SK-N-SH (cell line): ENCODE results near the gene SKI. TPM values are rescaled to one million over a fixed set of nuclear protein-coding genes. Genes with fewer than 3 reads are reported as not detected.

Source experiments
- CTCF ChIA-PET: fragments of 300-600, 350-600 bp; formaldehyde crosslinking; extraction: SDS; loops from one replicate; lab custom pipeline; 2021; lab: Yijun Ruan, JAX
- POLR2A ChIA-PET: fragments of 350-600 bp; sonication (Branson Sonifier 250); formaldehyde crosslinking; extraction: SDS; loops from one replicate; lab custom pipeline; 2020; ENCODE audit warnings: antibody characterized with exemption, inconsistent platforms; lab: Yijun Ruan, JAX
- DNase-seq: peaks from one replicate; pipeline ENCODE4 v3.0.0; 2012
- H2AFZ ChIP-seq: fragments of 200-600 bp; sonication (generic); 2 replicates; pipeline ENCODE4 v1.8.1; 2016; ENCODE audit warnings: antibody characterized with exemption, mild to moderate bottlenecking, low read depth
- H3F3A ChIP-seq: fragments of 200-600 bp; sonication (generic); replicated peaks from 2 replicates; pipeline ENCODE3; 2016; ENCODE audit warnings: antibody characterized with exemption, mild to moderate bottlenecking; ENCODE audit not compliant: insufficient read depth
- H3K27ac ChIP-seq, 2 experiments: fragments of 200-500 bp in 1 of 2; fragments of 200-600 bp in 1 of 2; sonication (Bioruptor generic) in 1 of 2; sonication (generic), shearing (Covaris generic) in 1 of 2; 2 replicates each; pipeline versions ENCODE4 v1.5.1 to v1.6.1; 2014 to 2016; ENCODE audit warnings: low read depth in 2 of 2, inconsistent platforms in 1 of 2, low read length in 1 of 2, mild to moderate bottlenecking in 1 of 2, mixed read lengths in 1 of 2
- H3K27me3 ChIP-seq: fragments of 200-600 bp; sonication (generic), shearing (Covaris generic); 2 replicates; pipeline ENCODE4 v1.6.1; 2016; ENCODE audit warnings: mixed run types; ENCODE audit not compliant: insufficient read depth
- H3K36me3 ChIP-seq, 2 experiments: fragments of 200-500 bp in 1 of 2; fragments of 200-600 bp in 1 of 2; sonication (Bioruptor generic) in 1 of 2; sonication (generic) in 1 of 2; replicated peaks in 1 of 2; 2 replicates each; pipeline versions ENCODE3 to v1.5.1; 2014 to 2016; ENCODE audit warnings: low read length in 1 of 2, mild to moderate bottlenecking in 1 of 2; ENCODE audit not compliant: insufficient read depth in 2 of 2, control insufficient read depth in 1 of 2
- H3K4me1 ChIP-seq, 2 experiments: fragments of 200-500 bp in 1 of 2; fragments of 200-600 bp in 1 of 2; sonication (Bioruptor generic) in 1 of 2; sonication (generic), shearing (Covaris generic) in 1 of 2; 2 replicates each; pipeline versions ENCODE4 v1.5.1 to v1.6.1; 2014 to 2016; ENCODE audit warnings: low read depth in 1 of 2, low read length in 1 of 2, mixed run types in 1 of 2; ENCODE audit not compliant: insufficient read depth in 2 of 2, control insufficient read depth in 1 of 2
- H3K4me2 ChIP-seq: fragments of 200-600 bp; sonication (generic), shearing (Covaris generic); 2 replicates; pipeline ENCODE4 v1.6.1; 2017; ENCODE audit warnings: mixed run types
- H3K4me3 ChIP-seq, 2 experiments: fragments of 200-500 bp in 1 of 2; fragments of 200-600 bp in 1 of 2; sonication (Bioruptor generic) in 1 of 2; sonication (generic), shearing (Covaris generic) in 1 of 2; 2 replicates each; pipeline versions ENCODE4 v1.5.1 to v1.8.1; 2014 to 2016; ENCODE audit warnings: low read depth in 2 of 2, inconsistent platforms in 1 of 2, low read length in 1 of 2, mild to moderate bottlenecking in 1 of 2, mixed read lengths in 1 of 2, moderate library complexity in 1 of 2
- H3K79me2 ChIP-seq: fragments of 200-600 bp; sonication (generic); 2 replicates; pipeline ENCODE4 v1.8.1; 2017; ENCODE audit warnings: mild to moderate bottlenecking; ENCODE audit not compliant: insufficient read depth
- H3K9ac ChIP-seq: fragments of 200-600 bp; sonication (generic); 2 replicates; pipeline ENCODE4 v1.6.1; 2017; ENCODE audit warnings: mixed run types
- H3K9me2 ChIP-seq: fragments of 200-600 bp; sonication (generic); 2 replicates; pipeline ENCODE4 v1.6.1; 2017; ENCODE audit warnings: mixed run types
- H3K9me3 ChIP-seq: fragments of 200-600 bp; sonication (generic); 2 replicates; pipeline ENCODE4 v1.6.1; 2017; ENCODE audit warnings: mixed run types, mild to moderate bottlenecking, moderate library complexity
- H4K20me1 ChIP-seq: fragments of 200-600 bp; sonication (generic); 2 replicates; pipeline ENCODE4 v1.6.1; 2017; ENCODE audit warnings: mild to moderate bottlenecking, mixed run types; ENCODE audit not compliant: insufficient read depth
- CHD2 ChIP-seq: fragments of 150-350 bp; IDR thresholded peaks from 2 replicates; pipeline ENCODE4 v1.6.1; 2018; ENCODE audit warnings: low read length; ENCODE audit not compliant: partially characterized antibody
- EZH2phosphoT487 ChIP-seq: fragments of 200-600 bp; sonication (generic); IDR thresholded peaks from 2 replicates; pipeline ENCODE4 v1.6.1; 2017; ENCODE audit warnings: low read depth, mixed run types, mild to moderate bottlenecking, antibody characterized with exemption, moderate library complexity, borderline replicate concordance
- FOSL2 ChIP-seq: IDR thresholded peaks from 2 replicates; pipeline ENCODE4 v1.4.0; 2012; ENCODE audit warnings: low read depth, mild to moderate bottlenecking, moderate library complexity, borderline replicate concordance
- FOXJ3 ChIP-seq: sonication (generic); formaldehyde crosslinking; IDR thresholded peaks from 2 replicates; pipeline ENCODE4 v1.5.1; 2020; ENCODE audit warnings: mild to moderate bottlenecking, missing genetic modification reagents
- GABPA ChIP-seq: IDR thresholded peaks from 2 replicates; pipeline ENCODE4 v1.4.0; 2012; ENCODE audit warnings: low read depth, mild to moderate bottlenecking
- IRF3 ChIP-seq: fragments of 150-350 bp; IDR thresholded peaks from 2 replicates; pipeline ENCODE4 v1.6.1; 2016; ENCODE audit warnings: mild to moderate bottlenecking, low read depth, low read length
- NFIC ChIP-seq: IDR thresholded peaks from 2 replicates; pipeline ENCODE4 v1.4.0; 2012; ENCODE audit warnings: borderline replicate concordance
- POLR2AphosphoS5 ChIP-seq: IDR thresholded peaks from 2 replicates; pipeline ENCODE4 v1.6.1; 2012; ENCODE audit warnings: low read depth, low read length
- RAD21 ChIP-seq: IDR thresholded peaks from 2 replicates; pipeline ENCODE4 v1.6.1; 2012; ENCODE audit warnings: mild to moderate bottlenecking, low read length
- SIN3A ChIP-seq: IDR thresholded peaks from 2 replicates; pipeline ENCODE4 v1.6.1; 2012; ENCODE audit warnings: low read depth, mild to moderate bottlenecking, low read length, moderate library complexity, borderline replicate concordance
- SMC3 ChIP-seq: IDR thresholded peaks from 2 replicates; pipeline ENCODE4 v1.6.1; 2012; ENCODE audit warnings: low read depth, low read length, improper control_type of control experiment
- TAF1 ChIP-seq: IDR thresholded peaks from 2 replicates; pipeline ENCODE4 v1.6.1; 2012; ENCODE audit warnings: low read depth, mild to moderate bottlenecking, low read length, moderate library complexity, borderline replicate concordance
- TEAD4 ChIP-seq: IDR thresholded peaks from 2 replicates; pipeline ENCODE4 v1.4.0; 2012; ENCODE audit warnings: mild to moderate bottlenecking, borderline replicate concordance; ENCODE audit not compliant: insufficient read depth
- YY1 ChIP-seq: IDR thresholded peaks from 2 replicates; pipeline ENCODE4 v1.4.0; 2012; ENCODE audit warnings: low read depth, mild to moderate bottlenecking
- ZBTB33 ChIP-seq: IDR thresholded peaks from 2 replicates; pipeline ENCODE4 v1.4.0; 2012; ENCODE audit warnings: low read depth, borderline replicate concordance
- WGBS: methylation state at CpG from one replicate; pipeline ENCODE4 v1.1.6; 2017; ENCODE audit warnings: low lambda C conversion rate; 5-methylcytosine and 5-hydroxymethylcytosine counted together
- polyA plus RNA-seq, 3 experiments: library from polyadenylated mRNA; depleted of rRNA; stranded (reverse); fragments of >200 nt; gene quantifications; 2 replicates each; pipeline ENCODE4 v1.2.3, GENCODE V29; 2012

The SKI gene
- polyA plus RNA-seq, 1 of the 3 experiments (the other 2 are of a cell fraction) = 7.2 TPM

DNA sequence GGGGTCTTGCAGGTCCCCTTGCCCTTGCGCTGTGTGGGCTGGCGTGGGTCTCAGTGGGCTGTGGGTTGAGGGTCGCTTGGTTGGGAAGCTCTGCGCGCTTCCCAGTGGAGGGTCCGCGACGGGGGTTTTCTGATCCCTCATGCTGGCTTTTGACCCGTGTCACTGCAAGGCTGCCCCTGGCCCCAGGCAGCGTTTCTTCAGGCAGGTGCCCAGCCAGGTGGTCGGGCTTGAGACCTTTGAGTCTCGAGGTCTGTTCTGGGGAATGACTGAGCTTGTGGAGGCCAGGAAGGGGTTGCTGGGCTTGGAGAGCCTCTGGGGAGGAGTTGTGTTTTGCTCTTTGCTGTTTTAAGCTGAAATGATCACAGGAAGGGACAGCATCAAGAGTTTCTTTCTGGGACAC, 5.3 kb downstream of the SKI start:
- no peak overlapping the region for H3K9ac ChIP-seq
- H3K27ac ChIP-seq = no peak overlapping the region
- H3F3A ChIP-seq = no peaks in the 10 kb centered on the region
- no peaks in the 10 kb centered on the region for H3K9me2 ChIP-seq
- no peaks in the 10 kb centered on the region for H3K27me3 ChIP-seq
- ChIA-PET POLR2A (no interaction called here), CTCF (interaction anchor here (0.5 to 9.4 kb wide), 8 partner anchors 38 to 648 kb away, joined by 3 to 47 read pairs (median 4); partner anchors contain the start of gene FAAP20)
- H3K79me2 ChIP-seq = peaks cover 98% of the 10 kb centered on the region
- H2AFZ ChIP-seq = no peak overlapping the region
- DNase-seq = no peak
- peaks cover 97% of the 10 kb centered on the region for H4K20me1 ChIP-seq
- no peak overlapping the region for H3K4me3 ChIP-seq
- no peaks in the 10 kb centered on the region for H3K36me3 ChIP-seq
- H3K9me3 ChIP-seq = no peaks in the 10 kb centered on the region
- WGBS = 94% methylated on average over 6 of the region's 12 CpGs
- TF ChIP-seq POLR2AphosphoS5 (no peak), ZBTB33 (no peak)
- peak overlapping the region; percentile 24; the same call in 1 of the 2 replicates for H3K4me2 ChIP-seq
- H3K4me1 ChIP-seq = peaks cover 0 to 74% of the 10 kb centered on the region in 2 experiments; a peak in 2 of 4 replicates

DNA sequence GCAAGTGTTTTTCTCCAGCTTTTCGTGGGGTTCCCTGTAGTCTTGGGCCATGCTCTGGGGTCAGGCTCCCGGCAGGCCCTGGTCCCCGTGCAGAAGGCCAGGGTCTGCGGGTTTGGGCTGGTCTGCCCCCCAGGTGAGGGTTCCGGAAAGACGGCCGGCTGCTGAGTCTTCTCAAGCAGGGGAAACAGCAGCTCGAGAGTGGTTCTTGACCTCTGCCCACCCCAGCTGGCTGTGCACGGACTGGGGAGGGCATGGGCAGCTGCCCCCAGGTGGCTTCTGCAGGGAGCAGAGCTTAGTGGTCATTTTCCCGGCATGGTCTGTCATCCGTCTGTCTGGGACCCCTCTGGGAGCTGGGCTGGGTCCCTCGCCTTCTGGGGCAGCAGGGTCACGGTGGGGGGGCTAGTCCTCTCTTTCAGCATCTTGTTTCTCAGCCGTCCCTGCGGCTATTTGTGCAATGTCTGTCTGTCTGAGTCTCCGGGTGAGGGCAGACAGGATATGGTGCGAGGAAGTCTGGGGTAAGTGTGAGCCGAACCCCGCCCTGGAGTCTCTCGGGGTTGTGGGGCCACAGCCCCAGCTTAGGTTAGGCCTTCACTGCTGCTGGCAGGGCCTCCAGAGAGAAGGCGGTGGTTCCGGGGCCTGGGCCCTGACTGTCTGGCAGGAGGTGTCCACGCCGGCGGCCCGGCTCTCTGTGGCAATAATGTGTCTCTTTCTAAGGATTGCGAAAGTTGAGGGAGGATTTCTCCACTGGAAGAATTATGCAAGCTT, 6.1 kb downstream of the SKI start:
- H3K79me2 ChIP-seq = peaks cover 100% of the 10 kb centered on the region
- no peaks in the 10 kb centered on the region for H3K36me3 ChIP-seq
- no peaks in the 10 kb centered on the region for H3K9me3 ChIP-seq
- 75% methylated on average over 13 of the region's 27 CpGs for WGBS
- H3K4me1 ChIP-seq = peaks cover 0 to 79% of the 10 kb centered on the region in 2 experiments; a peak in 2 of 4 replicates
- H3K4me2 ChIP-seq = peak overlapping the region; percentile 24; the same call in 1 of the 2 replicates
- no peak for TF ChIP-seq IRF3
- TF ChIP-seq GABPA = no peak
- no peak overlapping the region; a peak in 1 of 4 replicates for H3K27ac ChIP-seq
- H4K20me1 ChIP-seq = peaks cover 100% of the 10 kb centered on the region
- CTCF ChIA-PET = interaction anchor here (0.5 to 9.4 kb wide), 7 partner anchors 39 to 649 kb away, joined by 3 to 47 read pairs (median 3); partner anchors contain the start of gene FAAP20
- H3K9ac ChIP-seq = no peak overlapping the region
- H3K27me3 ChIP-seq = no peaks in the 10 kb centered on the region
- H2AFZ ChIP-seq = no peak overlapping the region
- H3K4me3 ChIP-seq = no peak overlapping the region
- no peak for DNase-seq
- no peaks in the 10 kb centered on the region for H3F3A ChIP-seq
- no peaks in the 10 kb centered on the region for H3K9me2 ChIP-seq
- POLR2A ChIA-PET = no interaction called here

GRCh38 chr1:2234762-2235113, 6.6 kb downstream of the SKI start:
- peaks cover 0 to 80% of the 10 kb centered on the region in 2 experiments; a peak in 2 of 4 replicates for H3K4me1 ChIP-seq
- peaks cover 100% of the 10 kb centered on the region for H4K20me1 ChIP-seq
- WGBS = 76% methylated on average over 4 of the region's 4 CpGs
- no peaks in the 10 kb centered on the region for H3K27me3 ChIP-seq
- no peaks in the 10 kb centered on the region for H3K36me3 ChIP-seq
- H3K9me2 ChIP-seq = no peaks in the 10 kb centered on the region
- no peak overlapping the region for H3K9ac ChIP-seq
- H3K9me3 ChIP-seq = no peaks in the 10 kb centered on the region
- 0 out of 2 replicates have a peak overlapping the region, but pooled peaks have one; percentile 24 for H3K4me2 ChIP-seq
- CTCF ChIA-PET = interaction anchor here (0.8 to 9.4 kb wide), 3 partner anchors 39 to 148 kb away, joined by 3 to 47 read pairs (median 18); partner anchors contain the start of gene FAAP20
- no peak overlapping the region for H2AFZ ChIP-seq
- H3K27ac ChIP-seq = no peak overlapping the region; a peak in 1 of 4 replicates
- POLR2A ChIA-PET = no interaction called here
- H3K79me2 ChIP-seq = peaks cover 100% of the 10 kb centered on the region
- H3F3A ChIP-seq = no peaks in the 10 kb centered on the region
- no peak for DNase-seq
- H3K4me3 ChIP-seq = no peak overlapping the region
- TF ChIP-seq POLR2AphosphoS5 = no peak
- TF ChIP-seq FOXJ3 (CRISPR knock-in tag) = no peak
- no peak for TF ChIP-seq TAF1
- TF ChIP-seq RAD21 = no peak
- no peak for TF ChIP-seq IRF3
- TF ChIP-seq CHD2 = no peak
- TF ChIP-seq YY1 = no peak
- TF ChIP-seq SMC3 = no peak
- TF ChIP-seq NFIC = no peak
- TF ChIP-seq TEAD4 = no peak
- TF ChIP-seq FOSL2 = no peak
- TF ChIP-seq EZH2phosphoT487 = no peak
- TF ChIP-seq SIN3A = no peak
